Hepatocyte (in vitro differentiated cells): Measurements from ENCODE around the gene FMNL2.

ENCODE experiments used
- CTCF ChIP-seq: fragments of 200-600 bp; sonication (generic); IDR thresholded peaks from 2 replicates; pipeline ENCODE4 v1.5.1; 2016; ENCODE audit warnings: antibody characterized with exemption, mild to moderate bottlenecking; ENCODE audit not compliant: poor library complexity
- EZH2phosphoT487 ChIP-seq: fragments of 200-600 bp; sonication (generic); IDR thresholded peaks from one replicate; pipeline ENCODE4 v1.6.1; 2018; ENCODE audit warnings: antibody characterized with exemption, mild to moderate bottlenecking, low read depth, moderate library complexity; ENCODE audit not compliant: unreplicated experiment, severe bottlenecking

- TF ChIP-seq EZH2phosphoT487 (no peak), CTCF (no peak)
Measured at GRCh38 chr2:152399003-152399402, 64.0 kb downstream of the FMNL2 start.
